CD14-positive monocyte (primary cell): ENCODE results near the gene KLHDC9. TPM values are rescaled to one million over a fixed set of nuclear protein-coding genes. Genes with fewer than 3 reads are reported as not detected.
A peak's percentile ranks its signal among the peaks of the same experiment; 100 is the strongest.

Source experiments
- DNase-seq, 3 donors: peaks; one replicate each; pipeline ENCODE4 v3.0.0-alpha.2; 2011 to 2022
- H2AFZ ChIP-seq: 2 replicates; pipeline ENCODE4 v1.6.0; 2012; ENCODE audit warnings: mild to moderate bottlenecking, low read depth, low read length, inconsistent platforms; ENCODE audit not compliant: insufficient read depth, poor library complexity, severe bottlenecking
- H3K27ac ChIP-seq, 2 donors: 1 replicate in 1 of 2; 2 replicates in 1 of 2; pipeline ENCODE4 v1.5.1; 2012 to 2013; ENCODE audit warnings: low read length in 2 of 2, control low read depth in 1 of 2, inconsistent platforms in 1 of 2, low read depth in 1 of 2, mild to moderate bottlenecking in 1 of 2
- H3K27me3 ChIP-seq, 2 donors: one replicate each; pipeline versions ENCODE4 v1.6.0 to v1.6.1; 2011 to 2013; ENCODE audit warnings: low read length in 2 of 2; ENCODE audit not compliant: control insufficient read depth in 2 of 2, insufficient read depth in 2 of 2
- H3K36me3 ChIP-seq, 2 donors: replicated peaks in 1 of 2; 1 replicate in 1 of 2; 2 replicates in 1 of 2; pipeline versions ENCODE4 v1.5.1 to v1.6.1; 2012 to 2013; ENCODE audit warnings: low read length in 2 of 2, control low read depth in 1 of 2, inconsistent platforms in 1 of 2, mild to moderate bottlenecking in 1 of 2; ENCODE audit not compliant: insufficient read depth in 2 of 2, control insufficient read depth in 1 of 2
- H3K4me1 ChIP-seq, 2 donors: 1 replicate in 1 of 2; 2 replicates in 1 of 2; pipeline versions ENCODE4 v1.5.1 to v1.6.1; 2012 to 2013; ENCODE audit warnings: low read length in 2 of 2, control low read depth in 1 of 2, inconsistent platforms in 1 of 2, mild to moderate bottlenecking in 1 of 2, moderate library complexity in 1 of 2; ENCODE audit not compliant: insufficient read depth in 2 of 2, control insufficient read depth in 1 of 2
- H3K4me2 ChIP-seq: replicated peaks from 2 replicates; pipeline ENCODE3; 2012; ENCODE audit warnings: low read length, moderate library complexity, mild to moderate bottlenecking; ENCODE audit not compliant: poor library complexity, severe bottlenecking; ENCODE audit errors: extremely low read depth
- H3K4me3 ChIP-seq, 3 experiments: fragments of 200-600 bp in 1 of 3; sonication (generic) in 1 of 3; replicated peaks in 1 of 3; 1 replicate in 2 of 3; 2 replicates in 1 of 3; pipeline ENCODE4 v1.5.1; 2011 to 2013; ENCODE audit warnings: low read length in 3 of 3, mild to moderate bottlenecking in 3 of 3, control low read depth in 2 of 3, low read depth in 2 of 3, inconsistent platforms in 1 of 3, moderate library complexity in 1 of 3
- H3K79me2 ChIP-seq: 2 replicates; pipeline ENCODE4 v1.6.0; 2012; ENCODE audit warnings: mild to moderate bottlenecking, control low read depth, inconsistent platforms, low read length, moderate library complexity; ENCODE audit not compliant: insufficient read depth
- H3K9ac ChIP-seq: 2 replicates; pipeline ENCODE4 v1.6.0; 2017; ENCODE audit warnings: low read length, mild to moderate bottlenecking; ENCODE audit not compliant: insufficient read depth, poor library complexity, severe bottlenecking
- H3K9me3 ChIP-seq, 2 donors: replicated peaks in 1 of 2; 1 replicate in 1 of 2; 2 replicates in 1 of 2; pipeline versions ENCODE4 v1.5.1 to v1.6.1; 2012 to 2013; ENCODE audit warnings: low read length in 2 of 2, control low read depth in 1 of 2; ENCODE audit not compliant: control insufficient read depth in 1 of 2, insufficient read depth in 1 of 2
- H4K20me1 ChIP-seq: 2 replicates; pipeline ENCODE4 v1.6.0; 2012; ENCODE audit warnings: mild to moderate bottlenecking, low read length, control low read depth, moderate library complexity; ENCODE audit not compliant: insufficient read depth
- H3K27ac Mint-ChIP-seq, 7 donors: one replicate each; pipeline ENCODE4 v1.8.0; 2020; ENCODE audit warnings: mild to moderate bottlenecking in 7 of 7, mixed read lengths in 7 of 7, moderate library complexity in 6 of 7, inconsistent platforms in 2 of 7
- H3K27me3 Mint-ChIP-seq, 3 donors: one replicate each; pipeline ENCODE4 v1.8.0; 2021 to 2022; ENCODE audit warnings: low read depth in 3 of 3, mild to moderate bottlenecking in 3 of 3, mixed read lengths in 3 of 3, moderate library complexity in 3 of 3, inconsistent platforms in 1 of 3
- H3K36me3 Mint-ChIP-seq, 2 donors: one replicate each; pipeline ENCODE4 v1.8.0; 2020; ENCODE audit warnings: mixed read lengths in 2 of 2, inconsistent platforms in 1 of 2, mild to moderate bottlenecking in 1 of 2
- H3K4me1 Mint-ChIP-seq: one replicate; pipeline ENCODE4 v1.8.0; 2020; ENCODE audit warnings: mild to moderate bottlenecking, mixed read lengths
- H3K4me3 Mint-ChIP-seq, 2 donors: one replicate each; pipeline ENCODE4 v1.8.0; 2020; ENCODE audit warnings: mild to moderate bottlenecking in 2 of 2, mixed read lengths in 2 of 2, moderate library complexity in 1 of 2
- H3K9me3 Mint-ChIP-seq, 7 donors: one replicate each; pipeline ENCODE4 v1.8.0; 2020 to 2022; ENCODE audit warnings: mixed read lengths in 7 of 7, mild to moderate bottlenecking in 6 of 7, moderate library complexity in 6 of 7, inconsistent platforms in 2 of 7
- WGBS: methylation state at CpG from one replicate; pipeline ENCODE4 v1.1.5; 2013; ENCODE audit warnings: missing lambda C conversion rate; ENCODE audit not compliant: insufficient coverage; 5-methylcytosine and 5-hydroxymethylcytosine counted together
- intact Hi-C, 2 donors: fragments of 100-400 bp; cut with micrococcal nuclease; formaldehyde crosslinking; loops; one replicate each; pipeline versions ENCODE4 v1.15.0 to v1.15.1; 2023
- polyA plus RNA-seq, 3 donors: library from polyadenylated mRNA; depleted of rRNA in 1 of 3; unstranded in 2 of 3; stranded (reverse) in 1 of 3; fragments of 300-500 nt in 2 of 3; fragments of >200 nt in 1 of 3; fragmentation: Illumina TruSeq in 2 of 3; gene quantifications; 1 replicate in 2 of 3; 2 replicates in 1 of 3; pipeline ENCODE4 v1.2.3, GENCODE V29; 2012 to 2021
- TF ChIP-seq, protein P1 (sequence below): fragments of 200-600 bp; IDR thresholded peaks from one replicate; pipeline ENCODE4 v1.8.0; 2022; ENCODE audit warnings: antibody characterized with exemption, mild to moderate bottlenecking

The KLHDC9 gene
- polyA plus RNA-seq, 3 donors = 0.08 TPM; not detected in 2

DNA sequence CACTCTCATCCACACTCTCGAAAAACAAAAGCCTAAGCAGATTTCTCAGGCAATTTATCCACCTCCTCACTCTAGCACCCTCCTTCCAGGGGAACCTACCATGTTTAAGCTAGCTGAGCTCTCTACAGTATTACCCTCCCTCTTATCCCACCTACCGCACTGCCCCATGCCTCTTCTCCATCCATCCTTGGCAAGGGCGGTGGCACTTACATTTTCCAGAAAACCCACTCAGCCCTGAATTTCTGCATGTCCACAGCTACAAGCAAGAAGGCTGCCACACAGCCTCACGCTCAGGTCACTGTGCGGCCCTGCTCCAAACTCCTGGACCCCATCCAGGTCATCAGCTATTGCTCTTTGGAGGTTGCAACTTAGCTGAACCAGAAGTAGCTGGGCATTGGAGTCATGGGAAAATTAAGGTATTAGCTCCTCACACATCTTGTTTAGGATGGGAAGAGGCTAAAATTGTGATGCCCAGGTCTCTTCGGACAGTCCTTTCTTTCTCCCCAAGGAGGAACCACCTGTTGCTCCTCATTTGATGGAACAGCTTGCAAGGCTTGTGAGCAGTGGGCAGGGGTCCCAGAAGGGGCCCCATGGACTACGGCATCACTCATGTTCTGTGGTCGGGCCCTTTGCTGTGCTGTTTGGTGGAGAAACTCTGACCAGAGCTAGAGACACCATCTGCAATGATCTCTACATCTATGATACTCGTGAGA, 1.1 kb downstream of the KLHDC9 start:
- Histone ChIP-seq H3K4me3 (no peak overlapping the region), H3K4me1 (peaks cover 34 to 37% of the 10 kb centered on the region in 2 donors), H3K27me3 (peaks cover 0 to 7% of the 10 kb centered on the region in 2 donors), H3K9me3 (no peaks in the 10 kb centered on the region), H4K20me1 (peaks cover 24% of the 10 kb centered on the region), H2AFZ (no peak overlapping the region), H3K36me3 (peaks cover 31 to 41% of the 10 kb centered on the region in 2 donors), H3K27ac (no peak overlapping the region), H3K79me2 (peaks cover 21% of the 10 kb centered on the region), H3K4me2 (no peak overlapping the region), H3K9ac (no peak overlapping the region)
- intact Hi-C loops = no loop called here
- 98% methylated on average over 6 of the region's 9 CpGs for WGBS
- Mint-ChIP-seq H3K27me3 (peaks cover 5 to 17% (median 10%) of the 10 kb centered on the region in 3 donors), H3K4me3 (peak overlapping the region; percentile 54 to 78), H3K4me1 (peaks cover 43% of the 10 kb centered on the region), H3K36me3 (peaks cover 39 to 41% of the 10 kb centered on the region in 2 donors), H3K27ac (peak overlapping the region in 3 of 7 donors; percentile 5 to 13 (median 7)), H3K9me3 (peaks cover 0 to 5% (median 0%) of the 10 kb centered on the region in 7 donors)
- no peak for DNase-seq
- TF ChIP-seq, protein P1, sequence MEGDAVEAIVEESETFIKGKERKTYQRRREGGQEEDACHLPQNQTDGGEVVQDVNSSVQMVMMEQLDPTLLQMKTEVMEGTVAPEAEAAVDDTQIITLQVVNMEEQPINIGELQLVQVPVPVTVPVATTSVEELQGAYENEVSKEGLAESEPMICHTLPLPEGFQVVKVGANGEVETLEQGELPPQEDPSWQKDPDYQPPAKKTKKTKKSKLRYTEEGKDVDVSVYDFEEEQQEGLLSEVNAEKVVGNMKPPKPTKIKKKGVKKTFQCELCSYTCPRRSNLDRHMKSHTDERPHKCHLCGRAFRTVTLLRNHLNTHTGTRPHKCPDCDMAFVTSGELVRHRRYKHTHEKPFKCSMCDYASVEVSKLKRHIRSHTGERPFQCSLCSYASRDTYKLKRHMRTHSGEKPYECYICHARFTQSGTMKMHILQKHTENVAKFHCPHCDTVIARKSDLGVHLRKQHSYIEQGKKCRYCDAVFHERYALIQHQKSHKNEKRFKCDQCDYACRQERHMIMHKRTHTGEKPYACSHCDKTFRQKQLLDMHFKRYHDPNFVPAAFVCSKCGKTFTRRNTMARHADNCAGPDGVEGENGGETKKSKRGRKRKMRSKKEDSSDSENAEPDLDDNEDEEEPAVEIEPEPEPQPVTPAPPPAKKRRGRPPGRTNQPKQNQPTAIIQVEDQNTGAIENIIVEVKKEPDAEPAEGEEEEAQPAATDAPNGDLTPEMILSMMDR = no peak

- H3K36me3 ChIP-seq = peaks cover 31 to 49% of the 10 kb centered on the region in 2 donors
- peaks cover 37% of the 10 kb centered on the region for H3K4me1 Mint-ChIP-seq
- 100% methylated on average over 1 of the region's 2 CpGs for WGBS
- peaks cover 34% of the 10 kb centered on the region in 2 donors for H3K4me1 ChIP-seq
- H3K9ac ChIP-seq = no peak overlapping the region
- H4K20me1 ChIP-seq = peaks cover 37% of the 10 kb centered on the region
- no peaks in the 10 kb centered on the region for H3K9me3 ChIP-seq
- peaks cover 42 to 47% of the 10 kb centered on the region in 2 donors for H3K36me3 Mint-ChIP-seq
- no peak overlapping the region for H3K4me3 Mint-ChIP-seq
- TF ChIP-seq, protein P1 = no peak
- peaks cover 35% of the 10 kb centered on the region for H3K79me2 ChIP-seq
- no peak overlapping the region for H3K27ac Mint-ChIP-seq
- intact Hi-C loops = no loop called here
- H3K4me2 ChIP-seq = no peak overlapping the region
- H3K9me3 Mint-ChIP-seq = peaks cover 0 to 5% (median 0%) of the 10 kb centered on the region in 7 donors
- no peak overlapping the region for H2AFZ ChIP-seq
- H3K4me3 ChIP-seq = no peak overlapping the region
- H3K27me3 Mint-ChIP-seq = peaks cover 5 to 17% (median 10%) of the 10 kb centered on the region in 3 donors
- H3K27me3 ChIP-seq = peaks cover 0 to 7% of the 10 kb centered on the region in 2 donors
- no peak for DNase-seq
- H3K27ac ChIP-seq = no peak overlapping the region
These were observed 2.4 kb downstream of the KLHDC9 start for GRCh38 chr1:161100556-161100955.
